ENCODE results near the gene AMMECR1.

AMMECR1 gene

GRCh38 chrX:110251961-110252360, 65.9 kb downstream of the AMMECR1 start:
- no peak overlapping the region for H3K4me3 ChIP-seq (ENCODE audit: low read length, poor library complexity, severe bottlenecking)
- H3K27me3 ChIP-seq (ENCODE audit: insufficient read depth, low read length, poor library complexity, severe bottlenecking) = no peaks in the 10 kb centered on the region

GRCh38 chrX:110251526-110251925, 66.4 kb downstream of the AMMECR1 start:
- no peak overlapping the region for H2AFZ ChIP-seq (ENCODE audit: low read length)
- no peaks in the 10 kb centered on the region for H4K20me1 ChIP-seq (ENCODE audit: insufficient read depth, low read length, poor library complexity, severe bottlenecking)
- no peaks in the 10 kb centered on the region for H3K9me3 ChIP-seq (ENCODE audit: insufficient read depth, low read depth, low read length)
- no peaks in the 10 kb centered on the region for H3K9me2 ChIP-seq (replicated peaks; ENCODE audit: low read depth, low read length)
- no peak overlapping the region for H3K4me3 ChIP-seq (ENCODE audit: low read length, poor library complexity, severe bottlenecking)
- H3F3A ChIP-seq (ENCODE audit: low read depth) = no peaks in the 10 kb centered on the region
- no peaks in the 10 kb centered on the region for H3K79me2 ChIP-seq (ENCODE audit: insufficient read depth, low read length)
- H3K36me3 ChIP-seq (ENCODE audit: insufficient read depth, low read length) = no peaks in the 10 kb centered on the region
- no peak for TF ChIP-seq CTCF (conservative IDR thresholded peaks at IDR 0.05; ENCODE audit: low read length)
- TF ChIP-seq EZH2phosphoT487 (IDR thresholded peaks at IDR 0.05; ENCODE audit: borderline replicate concordance) = no peak
- peaks cover 5% of the 10 kb centered on the region for H3K4me1 ChIP-seq (ENCODE audit: insufficient read depth, low read length, poor library complexity, severe bottlenecking)
- H3K9ac ChIP-seq (ENCODE audit: low read depth, low read length, poor library complexity, severe bottlenecking) = no peak overlapping the region
- H3K4me2 ChIP-seq (ENCODE audit: low read depth, low read length, poor library complexity, severe bottlenecking) = no peak overlapping the region
- no peaks in the 10 kb centered on the region for H3K27me3 ChIP-seq (ENCODE audit: insufficient read depth, low read length, poor library complexity, severe bottlenecking)

More at GRCh38 chrX:110251961-110252360, 65.9 kb downstream of the AMMECR1 start:
- Histone ChIP-seq H3K9me3 (ENCODE audit: insufficient read depth, low read depth, low read length) (no peaks in the 10 kb centered on the region), H4K20me1 (ENCODE audit: insufficient read depth, low read length, poor library complexity, severe bottlenecking) (no peaks in the 10 kb centered on the region), H3F3A (ENCODE audit: low read depth) (no peaks in the 10 kb centered on the region), H2AFZ (ENCODE audit: low read length) (no peak overlapping the region), H3K79me2 (ENCODE audit: insufficient read depth, low read length) (no peaks in the 10 kb centered on the region), H3K9ac (ENCODE audit: low read depth, low read length, poor library complexity, severe bottlenecking) (no peak overlapping the region), H3K4me2 (ENCODE audit: low read depth, low read length, poor library complexity, severe bottlenecking) (no peak overlapping the region), H3K4me1 (ENCODE audit: insufficient read depth, low read length, poor library complexity, severe bottlenecking) (peaks cover 5% of the 10 kb centered on the region), H3K9me2 (replicated peaks; ENCODE audit: low read depth, low read length) (no peaks in the 10 kb centered on the region), H3K36me3 (ENCODE audit: insufficient read depth, low read length) (no peaks in the 10 kb centered on the region)
- TF ChIP-seq EZH2phosphoT487 (IDR thresholded peaks at IDR 0.05; ENCODE audit: borderline replicate concordance) = no peak
- TF ChIP-seq CTCF (conservative IDR thresholded peaks at IDR 0.05; ENCODE audit: low read length) = no peak

- Histone ChIP-seq H4K20me1 (ENCODE audit: insufficient read depth, low read length, poor library complexity, severe bottlenecking) (no peaks in the 10 kb centered on the region), H2AFZ (ENCODE audit: low read length) (no peak overlapping the region), H3K27me3 (ENCODE audit: insufficient read depth, low read length, poor library complexity, severe bottlenecking) (no peaks in the 10 kb centered on the region), H3K4me2 (ENCODE audit: low read depth, low read length, poor library complexity, severe bottlenecking) (no peak overlapping the region), H3K79me2 (ENCODE audit: insufficient read depth, low read length) (no peaks in the 10 kb centered on the region), H3K36me3 (ENCODE audit: insufficient read depth, low read length) (no peaks in the 10 kb centered on the region), H3K9me2 (replicated peaks; ENCODE audit: low read depth, low read length) (no peaks in the 10 kb centered on the region), H3K4me1 (ENCODE audit: insufficient read depth, low read length, poor library complexity, severe bottlenecking) (peaks cover 5% of the 10 kb centered on the region), H3K9ac (ENCODE audit: low read depth, low read length, poor library complexity, severe bottlenecking) (no peak overlapping the region), H3F3A (ENCODE audit: low read depth) (no peaks in the 10 kb centered on the region), H3K4me3 (ENCODE audit: low read length, poor library complexity, severe bottlenecking) (no peak overlapping the region), H3K9me3 (ENCODE audit: insufficient read depth, low read depth, low read length) (no peaks in the 10 kb centered on the region)
- no peak for TF ChIP-seq CTCF (conservative IDR thresholded peaks at IDR 0.05; ENCODE audit: low read length)
- no peak for TF ChIP-seq EZH2phosphoT487 (IDR thresholded peaks at IDR 0.05; ENCODE audit: borderline replicate concordance)
Measured at GRCh38 chrX:110250847-110251246, 67.0 kb downstream of the AMMECR1 start.

All from Loucy (cell line).